ENCODE data around the gene GPR152. TPM values are rescaled to one million over a fixed set of nuclear protein-coding genes. Genes with fewer than 3 reads are reported as not detected.

Gene GPR152
- total RNA-seq, 2 donors from 2014 or later = not detected

GRCh38 chr11:67463186-67463585 lies 10.7 kb upstream of the GPR152 start:
- Mint-ChIP-seq H3K4me3 (no peak overlapping the region), H3K36me3 (ENCODE audit: low read depth) (peaks cover 4% of the 10 kb centered on the region), H3K4me1 (peaks cover 6% of the 10 kb centered on the region), H3K27me3 (ENCODE audit: insufficient read depth) (peaks cover 5% of the 10 kb centered on the region), H3K9me3 (no peaks in the 10 kb centered on the region), H3K27ac (no peak overlapping the region)
- Histone ChIP-seq H3K9ac (ENCODE audit: extremely low read depth, low read length, poor library complexity, severe bottlenecking) (no peak overlapping the region), H3K27ac (ENCODE audit: low read depth, low read length) (no peak overlapping the region), H3K4me1 (ENCODE audit: control insufficient read depth, insufficient read depth, low read length) (no peaks in the 10 kb centered on the region), H3K27me3 (ENCODE audit: control insufficient read depth, insufficient read depth, low read length, poor library complexity, severe bottlenecking) (no peaks in the 10 kb centered on the region), H3K36me3 (ENCODE audit: control insufficient read depth, insufficient read depth, low read length) (no peaks in the 10 kb centered on the region), H3K9me3 (ENCODE audit: control insufficient read depth, low read length) (no peaks in the 10 kb centered on the region), H3K4me3 (ENCODE audit: low read length) (no peak overlapping the region)
- TF ChIP-seq CTCF (conservative IDR thresholded peaks at IDR 0.05) = no peak
- 85 to 98% methylated on average over 7 to 10 of the region's 10 CpGs for whole genome bisulfite sequencing, 2 experiments (ENCODE audit: insufficient coverage in 1 of 2, insufficient read length in 1 of 2)
- no peak for DNase-seq

GRCh38 chr11:67458266-67458665 lies 5.7 kb upstream of the GPR152 start:
- Histone ChIP-seq H3K4me1 (ENCODE audit: control insufficient read depth, insufficient read depth, low read length) (no peaks in the 10 kb centered on the region), H3K4me3 (ENCODE audit: low read length) (no peak overlapping the region), H3K27ac (ENCODE audit: low read depth, low read length) (no peak overlapping the region), H3K9me3 (ENCODE audit: control insufficient read depth, low read length) (no peaks in the 10 kb centered on the region), H3K36me3 (ENCODE audit: control insufficient read depth, insufficient read depth, low read length) (no peaks in the 10 kb centered on the region), H3K9ac (ENCODE audit: extremely low read depth, low read length, poor library complexity, severe bottlenecking) (no peak overlapping the region), H3K27me3 (ENCODE audit: control insufficient read depth, insufficient read depth, low read length, poor library complexity, severe bottlenecking) (no peaks in the 10 kb centered on the region)
- Mint-ChIP-seq H3K4me3 (no peak overlapping the region), H3K27ac (no peak overlapping the region), H3K9me3 (no peaks in the 10 kb centered on the region), H3K27me3 (ENCODE audit: insufficient read depth) (peaks cover 8% of the 10 kb centered on the region), H3K4me1 (no peaks in the 10 kb centered on the region), H3K36me3 (ENCODE audit: low read depth) (no peaks in the 10 kb centered on the region)
- no peak for DNase-seq
- WGBS, 2 experiments (ENCODE audit: insufficient coverage in 1 of 2, insufficient read length in 1 of 2) = 94 to 96% methylated on average over 15 to 19 of the region's 19 CpGs
- no peak for TF ChIP-seq CTCF (conservative IDR thresholded peaks at IDR 0.05)

GRCh38 chr11:67457453-67457852 lies 4.9 kb upstream of the GPR152 start:
- H3K4me1 Mint-ChIP-seq = no peaks in the 10 kb centered on the region
- H3K27ac Mint-ChIP-seq = no peak overlapping the region

More at GRCh38 chr11:67457453-67457852, 4.9 kb upstream of the GPR152 start:
- no peak for DNase-seq
- Mint-ChIP-seq H3K36me3 (ENCODE audit: low read depth) (no peaks in the 10 kb centered on the region), H3K4me3 (no peak overlapping the region), H3K27me3 (ENCODE audit: insufficient read depth) (peaks cover 8% of the 10 kb centered on the region), H3K9me3 (no peaks in the 10 kb centered on the region)
- 87 to 93% methylated on average over 9 to 12 of the region's 12 CpGs for WGBS, 2 experiments (ENCODE audit: insufficient coverage in 1 of 2, insufficient read length in 1 of 2)
- no peak overlapping the region for H3K9ac ChIP-seq (ENCODE audit: extremely low read depth, low read length, poor library complexity, severe bottlenecking)
- H3K4me3 ChIP-seq (ENCODE audit: low read length) = no peak overlapping the region
- H3K27ac ChIP-seq (ENCODE audit: low read depth, low read length) = no peak overlapping the region
- H3K36me3 ChIP-seq (ENCODE audit: control insufficient read depth, insufficient read depth, low read length) = no peaks in the 10 kb centered on the region
- H3K4me1 ChIP-seq (ENCODE audit: control insufficient read depth, insufficient read depth, low read length) = no peaks in the 10 kb centered on the region
- no peaks in the 10 kb centered on the region for H3K9me3 ChIP-seq (ENCODE audit: control insufficient read depth, low read length)
- TF ChIP-seq CTCF (conservative IDR thresholded peaks at IDR 0.05) = no peak
- H3K27me3 ChIP-seq (ENCODE audit: control insufficient read depth, insufficient read depth, low read length, poor library complexity, severe bottlenecking) = no peaks in the 10 kb centered on the region

Measured in endodermal cell (in vitro differentiated cells).